ENCODE data around the gene GJA3. TPM values are rescaled to one million over a fixed set of nuclear protein-coding genes. Genes with fewer than 3 reads are reported as not detected.

Gene GJA3
- total and polyA plus RNA-seq, 4 donors, result 0.02 to 0.31 (median 0.03) TPM; not detected in 1

GRCh38 chr13:20131057-20131832, 29.6 kb downstream of the GJA3 start:
- H3K27me3 ChIP-seq (ENCODE audit: control insufficient read depth in 3 of 3, insufficient read depth in 3 of 3, low read length in 2 of 3), result peaks cover 0 to 27% (median 18%) of the 10 kb centered on the region in 3 donors
- H3K4me1 ChIP-seq (ENCODE audit: control insufficient read depth in 5 of 5, insufficient read depth in 5 of 5, low read length in 5 of 5), result peaks cover 0 to 14% (median 9%) of the 10 kb centered on the region in 5 donors
- no peaks in the 10 kb centered on the region for H3K36me3 ChIP-seq (ENCODE audit: control insufficient read depth in 4 of 4, insufficient read depth in 4 of 4, low read length in 4 of 4)
- H3K27ac ChIP-seq (ENCODE audit: low read depth in 1 of 2, low read length in 1 of 2), result no peak overlapping the region
- no peak for TF ChIP-seq CTCF (IDR thresholded peaks at IDR 0.05; ENCODE audit: control extremely low read depth, extremely low read depth)
- 72 to 78% methylated on average over 11 of the region's 11 CpGs for WGBS, 2 donors
- no peak overlapping the region for H3K4me3 ChIP-seq
- no peak overlapping the region for H3K9ac ChIP-seq (ENCODE audit: insufficient read depth in 1 of 2, low read length in 2 of 2)
- ATAC-seq (ENCODE audit: insufficient read depth, low FRiP score) (no peak), DNase-seq (no peak)
- H3K9me3 ChIP-seq (ENCODE audit: control insufficient read depth in 4 of 4, insufficient read depth in 3 of 4, low read length in 3 of 4), result no peaks in the 10 kb centered on the region

- H3K36me3 ChIP-seq (ENCODE audit: control insufficient read depth in 4 of 4, insufficient read depth in 4 of 4, low read length in 4 of 4), result no peaks in the 10 kb centered on the region
- no peak for ATAC-seq (ENCODE audit: insufficient read depth, low FRiP score)
- H3K27ac ChIP-seq (ENCODE audit: low read depth in 1 of 2, low read length in 1 of 2), result no peak overlapping the region
- peaks cover 0 to 14% (median 9%) of the 10 kb centered on the region in 5 donors for H3K4me1 ChIP-seq (ENCODE audit: control insufficient read depth in 5 of 5, insufficient read depth in 5 of 5, low read length in 5 of 5)
- no peak overlapping the region for H3K4me3 ChIP-seq
- no peak for TF ChIP-seq CTCF (IDR thresholded peaks at IDR 0.05; ENCODE audit: control extremely low read depth, extremely low read depth)
- 95 to 97% methylated on average over 2 of the region's 2 CpGs for WGBS, 2 donors
- no peak overlapping the region for H3K9ac ChIP-seq (ENCODE audit: insufficient read depth in 1 of 2, low read length in 2 of 2)
- H3K9me3 ChIP-seq (ENCODE audit: control insufficient read depth in 4 of 4, insufficient read depth in 3 of 4, low read length in 3 of 4), result no peaks in the 10 kb centered on the region
- no peak for DNase-seq
- peaks cover 0 to 29% (median 18%) of the 10 kb centered on the region in 3 donors for H3K27me3 ChIP-seq (ENCODE audit: control insufficient read depth in 3 of 3, insufficient read depth in 3 of 3, low read length in 2 of 3)
Observed at GRCh38 chr13:20130652-20131051, 30.2 kb downstream of the GJA3 start.

DNA sequence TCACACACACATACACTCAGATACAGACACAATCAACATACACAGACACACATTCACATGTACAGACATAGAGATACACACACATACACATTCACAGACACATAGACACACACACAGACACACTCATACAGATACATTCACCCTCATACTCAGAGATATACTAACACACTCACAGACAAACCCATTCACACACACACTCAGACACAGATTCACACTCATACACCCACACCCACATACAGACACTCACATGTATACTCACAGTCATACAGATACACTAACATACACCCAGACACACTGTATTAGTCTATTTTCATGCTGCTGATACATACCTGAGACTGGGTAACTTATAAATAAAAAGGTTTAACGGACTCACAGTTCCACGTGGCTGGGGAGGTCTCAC, 30.8 kb downstream of the GJA3 start:
- DNase-seq (no peak), ATAC-seq (ENCODE audit: insufficient read depth, low FRiP score) (no peak)
- no peak overlapping the region for H3K27ac ChIP-seq (ENCODE audit: low read depth in 1 of 2, low read length in 1 of 2)
- peaks cover 0 to 14% (median 9%) of the 10 kb centered on the region in 5 donors for H3K4me1 ChIP-seq (ENCODE audit: control insufficient read depth in 5 of 5, insufficient read depth in 5 of 5, low read length in 5 of 5)
- no peaks in the 10 kb centered on the region for H3K9me3 ChIP-seq (ENCODE audit: control insufficient read depth in 4 of 4, insufficient read depth in 3 of 4, low read length in 3 of 4)
- H3K9ac ChIP-seq (ENCODE audit: insufficient read depth in 1 of 2, low read length in 2 of 2), result no peak overlapping the region
- 81% methylated on average over 2 of the region's 2 CpGs for WGBS, 2 donors
- no peak for TF ChIP-seq CTCF (IDR thresholded peaks at IDR 0.05; ENCODE audit: control extremely low read depth, extremely low read depth)
- H3K4me3 ChIP-seq, result no peak overlapping the region
- no peaks in the 10 kb centered on the region for H3K36me3 ChIP-seq (ENCODE audit: control insufficient read depth in 4 of 4, insufficient read depth in 4 of 4, low read length in 4 of 4)
- peaks cover 0 to 28% (median 18%) of the 10 kb centered on the region in 3 donors for H3K27me3 ChIP-seq (ENCODE audit: control insufficient read depth in 3 of 3, insufficient read depth in 3 of 3, low read length in 2 of 3)
